Progenitor cell of endocrine pancreas (in vitro differentiated cells): ENCODE results near the gene MYO18A. TPM values are rescaled to one million over a fixed set of nuclear protein-coding genes. Genes with fewer than 3 reads are reported as not detected.

Experiments
- DNase-seq: peaks from one replicate; pipeline ENCODE4 v3.0.0; 2021; ENCODE audit warnings: low spot score; ENCODE audit not compliant: unreplicated experiment
- H3K27ac Mint-ChIP-seq: 2 replicates; pipeline ENCODE4 v1.8.0; 2021; ENCODE audit warnings: mild to moderate bottlenecking, moderate library complexity, mixed read lengths
- H3K27me3 Mint-ChIP-seq: 2 replicates; pipeline ENCODE4 v1.8.0; 2021; ENCODE audit warnings: mixed read lengths
- H3K36me3 Mint-ChIP-seq: 2 replicates; pipeline ENCODE4 v1.8.0; 2022; ENCODE audit warnings: mixed read lengths; ENCODE audit not compliant: insufficient read depth
- H3K4me1 Mint-ChIP-seq: 2 replicates; pipeline ENCODE4 v1.8.0; 2021; ENCODE audit warnings: low read depth, mixed read lengths
- H3K4me3 Mint-ChIP-seq: 2 replicates; pipeline ENCODE4 v1.8.0; 2021; ENCODE audit warnings: low read depth, mild to moderate bottlenecking, moderate library complexity, mixed read lengths
- H3K9me3 Mint-ChIP-seq: 2 replicates; pipeline ENCODE4 v1.8.0; 2021; ENCODE audit warnings: low read depth, mixed read lengths
- total RNA-seq: library from RNA; stranded (reverse); gene quantifications from 2 replicates; pipeline ENCODE4 v1.2.1, GENCODE V29; 2021
- TF ChIP-seq, protein P1 (sequence below): fragments of 200-600 bp; sonication (generic); IDR thresholded peaks from one replicate; pipeline ENCODE4 v1.5.0; 2021; ENCODE audit warnings: antibody characterized with exemption, mild to moderate bottlenecking; ENCODE audit not compliant: unreplicated experiment

Gene MYO18A
- total RNA-seq, 1 donor from 2014 or later: 75.7 TPM

DNA sequence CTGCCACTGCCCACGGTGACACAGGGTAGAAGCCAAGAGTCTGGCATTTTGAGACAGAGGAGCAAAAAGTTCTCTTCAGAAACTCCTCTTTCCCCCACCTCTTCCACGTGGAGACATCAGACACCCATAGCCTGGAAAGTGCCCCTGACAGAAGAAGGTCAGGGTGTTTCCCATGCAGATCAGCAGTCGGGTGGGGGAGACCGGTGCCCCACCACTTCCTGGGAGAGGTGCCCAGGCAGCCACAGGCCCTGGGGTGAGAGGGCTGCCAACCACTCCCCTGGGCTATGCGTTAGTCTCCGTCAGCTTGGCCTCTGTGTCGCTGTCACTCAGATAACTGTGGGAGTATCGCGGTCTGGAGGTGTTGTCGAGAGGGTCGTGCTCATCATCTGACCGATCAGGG, 105.7 kb downstream of the MYO18A start:
- no peaks in the 10 kb centered on the region for H3K27me3 Mint-ChIP-seq
- peaks cover 6% of the 10 kb centered on the region for H3K36me3 Mint-ChIP-seq
- H3K27ac Mint-ChIP-seq: no peak overlapping the region
- TF ChIP-seq, protein P1, sequence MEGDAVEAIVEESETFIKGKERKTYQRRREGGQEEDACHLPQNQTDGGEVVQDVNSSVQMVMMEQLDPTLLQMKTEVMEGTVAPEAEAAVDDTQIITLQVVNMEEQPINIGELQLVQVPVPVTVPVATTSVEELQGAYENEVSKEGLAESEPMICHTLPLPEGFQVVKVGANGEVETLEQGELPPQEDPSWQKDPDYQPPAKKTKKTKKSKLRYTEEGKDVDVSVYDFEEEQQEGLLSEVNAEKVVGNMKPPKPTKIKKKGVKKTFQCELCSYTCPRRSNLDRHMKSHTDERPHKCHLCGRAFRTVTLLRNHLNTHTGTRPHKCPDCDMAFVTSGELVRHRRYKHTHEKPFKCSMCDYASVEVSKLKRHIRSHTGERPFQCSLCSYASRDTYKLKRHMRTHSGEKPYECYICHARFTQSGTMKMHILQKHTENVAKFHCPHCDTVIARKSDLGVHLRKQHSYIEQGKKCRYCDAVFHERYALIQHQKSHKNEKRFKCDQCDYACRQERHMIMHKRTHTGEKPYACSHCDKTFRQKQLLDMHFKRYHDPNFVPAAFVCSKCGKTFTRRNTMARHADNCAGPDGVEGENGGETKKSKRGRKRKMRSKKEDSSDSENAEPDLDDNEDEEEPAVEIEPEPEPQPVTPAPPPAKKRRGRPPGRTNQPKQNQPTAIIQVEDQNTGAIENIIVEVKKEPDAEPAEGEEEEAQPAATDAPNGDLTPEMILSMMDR: no peak
- no peaks in the 10 kb centered on the region for H3K9me3 Mint-ChIP-seq
- no peak overlapping the region for H3K4me3 Mint-ChIP-seq
- DNase-seq: no peak
- H3K4me1 Mint-ChIP-seq: no peaks in the 10 kb centered on the region

GRCh38 chr17:29073520-29073919, 106.7 kb downstream of the MYO18A start:
- H3K27me3 Mint-ChIP-seq: peaks cover 1% of the 10 kb centered on the region
- H3K4me3 Mint-ChIP-seq: no peak overlapping the region
- H3K9me3 Mint-ChIP-seq: no peaks in the 10 kb centered on the region
- H3K27ac Mint-ChIP-seq: no peak overlapping the region
- no peak for DNase-seq
- H3K36me3 Mint-ChIP-seq: peaks cover 6% of the 10 kb centered on the region
- TF ChIP-seq, protein P1: no peak
- no peaks in the 10 kb centered on the region for H3K4me1 Mint-ChIP-seq

GRCh38 chr17:29073045-29073444, 107.2 kb downstream of the MYO18A start:
- Mint-ChIP-seq H3K4me1 (no peaks in the 10 kb centered on the region), H3K4me3 (no peak overlapping the region), H3K27ac (no peak overlapping the region), H3K27me3 (peaks cover 5% of the 10 kb centered on the region), H3K36me3 (peaks cover 6% of the 10 kb centered on the region), H3K9me3 (no peaks in the 10 kb centered on the region)
- no peak for DNase-seq
- TF ChIP-seq, protein P1: no peak

DNA sequence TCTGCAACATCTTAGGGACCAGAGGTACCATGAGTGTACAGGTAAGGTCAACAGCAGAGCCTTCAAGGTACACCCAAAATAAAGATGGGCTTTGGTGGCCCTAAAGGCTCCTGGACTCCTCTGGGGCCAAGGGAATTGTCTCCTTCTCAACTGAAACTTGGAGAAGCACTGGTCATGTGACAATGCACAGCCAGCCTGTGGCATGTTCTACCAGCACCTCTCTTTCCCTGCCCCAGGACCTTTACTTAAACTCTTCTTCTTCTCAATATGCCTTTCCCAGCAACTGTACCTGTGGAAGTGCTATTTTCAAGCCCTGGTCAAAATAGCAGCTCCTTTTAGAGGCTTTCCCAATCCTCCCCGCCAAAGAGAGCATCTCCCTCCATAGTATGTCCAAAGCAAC, 108.9 kb downstream of the MYO18A start:
- H3K4me3 Mint-ChIP-seq: no peak overlapping the region

GRCh38 chr17:29070781-29071180, 109.4 kb downstream of the MYO18A start:
- no peak overlapping the region for H3K27ac Mint-ChIP-seq
- no peak overlapping the region for H3K4me3 Mint-ChIP-seq
- peaks cover 2% of the 10 kb centered on the region for H3K4me1 Mint-ChIP-seq
- no peaks in the 10 kb centered on the region for H3K9me3 Mint-ChIP-seq
- H3K36me3 Mint-ChIP-seq: peaks cover 2% of the 10 kb centered on the region
- H3K27me3 Mint-ChIP-seq: peaks cover 11% of the 10 kb centered on the region
- DNase-seq: no peak
- TF ChIP-seq, protein P1: no peak

More for the DNA sequence above, 108.9 kb downstream of the MYO18A start:
- H3K27ac Mint-ChIP-seq: no peak overlapping the region
- peaks cover 2% of the 10 kb centered on the region for H3K4me1 Mint-ChIP-seq
- H3K27me3 Mint-ChIP-seq: peaks cover 9% of the 10 kb centered on the region
- peaks cover 2% of the 10 kb centered on the region for H3K36me3 Mint-ChIP-seq
- DNase-seq: no peak
- TF ChIP-seq, protein P1: no peak
- no peaks in the 10 kb centered on the region for H3K9me3 Mint-ChIP-seq
